Nephron progenitor cell (in vitro differentiated cells): Measurements from ENCODE around the gene USP8.
A peak's percentile ranks its signal among the peaks of the same experiment; 100 is the strongest.
"Not testable (repeated sequence)": the region's sequence is repeated elsewhere in the genome, so short reads cannot be mapped to it uniquely, and the experiment has no call there.

Source experiments
- DNase-seq: peaks from one replicate; pipeline ENCODE4 v3.0.0; 2021
- H3K27ac Mint-ChIP-seq: 2 replicates; pipeline ENCODE4 v1.8.0; 2021; ENCODE audit warnings: mild to moderate bottlenecking, moderate library complexity, mixed read lengths
- H3K27me3 Mint-ChIP-seq: 2 replicates; pipeline ENCODE4 v1.8.0; 2021; ENCODE audit warnings: mild to moderate bottlenecking, low read depth, mixed read lengths; ENCODE audit not compliant: poor library complexity
- H3K36me3 Mint-ChIP-seq: 2 replicates; pipeline ENCODE4 v1.8.0; 2021; ENCODE audit warnings: low read depth, mixed read lengths
- H3K4me1 Mint-ChIP-seq: 2 replicates; pipeline ENCODE4 v1.8.0; 2021; ENCODE audit warnings: mixed read lengths
- H3K4me3 Mint-ChIP-seq: 2 replicates; pipeline ENCODE4 v1.8.0; 2021; ENCODE audit warnings: mild to moderate bottlenecking, moderate library complexity, mixed read lengths
- H3K9me3 Mint-ChIP-seq: 2 replicates; pipeline ENCODE4 v1.8.0; 2021; ENCODE audit warnings: mild to moderate bottlenecking, moderate library complexity, mixed read lengths
- TF ChIP-seq, protein P1 (sequence below): fragments of 200-600 bp; sonication (generic); IDR thresholded peaks from 2 replicates; pipeline ENCODE4 v1.5.0; 2021; ENCODE audit warnings: antibody characterized with exemption

USP8 gene

DNA sequence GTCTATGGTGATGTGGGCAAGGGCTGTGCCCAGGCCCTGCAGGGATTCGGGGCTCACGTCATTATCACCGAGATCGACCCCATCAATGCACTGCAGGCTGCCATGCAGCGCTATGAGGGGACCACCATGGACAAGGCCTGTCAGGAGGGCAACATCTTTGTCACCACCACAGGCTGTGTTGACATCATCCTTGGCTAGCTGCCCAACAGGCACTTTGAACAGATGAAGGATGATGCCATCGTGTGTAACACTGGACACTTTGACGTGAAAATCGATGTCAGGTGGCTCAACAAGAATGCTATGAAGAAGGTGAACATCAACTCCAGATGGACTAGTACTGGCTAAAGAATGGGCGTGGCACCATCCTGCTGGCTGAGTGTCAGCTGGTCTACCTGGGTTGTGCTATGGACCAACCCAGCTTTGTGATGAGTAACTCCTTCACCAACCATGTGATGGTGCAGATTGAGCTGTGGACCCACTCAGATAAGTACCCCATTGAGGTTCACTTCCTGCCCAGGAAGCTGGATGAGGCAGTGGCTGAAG, 6.1 kb upstream of the USP8 start:
- Mint-ChIP-seq H3K27ac (no peak overlapping the region), H3K4me3 (no peak overlapping the region), H3K4me1 (no peaks in the 10 kb centered on the region), H3K27me3 (peaks cover 6% of the 10 kb centered on the region), H3K36me3 (no peaks in the 10 kb centered on the region), H3K9me3 (no peaks in the 10 kb centered on the region)
- TF ChIP-seq, protein P1, sequence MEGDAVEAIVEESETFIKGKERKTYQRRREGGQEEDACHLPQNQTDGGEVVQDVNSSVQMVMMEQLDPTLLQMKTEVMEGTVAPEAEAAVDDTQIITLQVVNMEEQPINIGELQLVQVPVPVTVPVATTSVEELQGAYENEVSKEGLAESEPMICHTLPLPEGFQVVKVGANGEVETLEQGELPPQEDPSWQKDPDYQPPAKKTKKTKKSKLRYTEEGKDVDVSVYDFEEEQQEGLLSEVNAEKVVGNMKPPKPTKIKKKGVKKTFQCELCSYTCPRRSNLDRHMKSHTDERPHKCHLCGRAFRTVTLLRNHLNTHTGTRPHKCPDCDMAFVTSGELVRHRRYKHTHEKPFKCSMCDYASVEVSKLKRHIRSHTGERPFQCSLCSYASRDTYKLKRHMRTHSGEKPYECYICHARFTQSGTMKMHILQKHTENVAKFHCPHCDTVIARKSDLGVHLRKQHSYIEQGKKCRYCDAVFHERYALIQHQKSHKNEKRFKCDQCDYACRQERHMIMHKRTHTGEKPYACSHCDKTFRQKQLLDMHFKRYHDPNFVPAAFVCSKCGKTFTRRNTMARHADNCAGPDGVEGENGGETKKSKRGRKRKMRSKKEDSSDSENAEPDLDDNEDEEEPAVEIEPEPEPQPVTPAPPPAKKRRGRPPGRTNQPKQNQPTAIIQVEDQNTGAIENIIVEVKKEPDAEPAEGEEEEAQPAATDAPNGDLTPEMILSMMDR: no peak
- DNase-seq: no peak

- H3K4me1 Mint-ChIP-seq: peaks cover 15% of the 10 kb centered on the region
- H3K27ac Mint-ChIP-seq: no peak overlapping the region
- TF ChIP-seq, protein P1: no peak
- no peaks in the 10 kb centered on the region for H3K9me3 Mint-ChIP-seq
- DNase-seq: no peak
- peaks cover 3% of the 10 kb centered on the region for H3K27me3 Mint-ChIP-seq
- peak overlapping the region; percentile 94 for H3K4me3 Mint-ChIP-seq
- peaks cover 4% of the 10 kb centered on the region for H3K36me3 Mint-ChIP-seq
These were observed 1.0 kb downstream of the USP8 start for GRCh38 chr15:50425219-50425618.

DNA sequence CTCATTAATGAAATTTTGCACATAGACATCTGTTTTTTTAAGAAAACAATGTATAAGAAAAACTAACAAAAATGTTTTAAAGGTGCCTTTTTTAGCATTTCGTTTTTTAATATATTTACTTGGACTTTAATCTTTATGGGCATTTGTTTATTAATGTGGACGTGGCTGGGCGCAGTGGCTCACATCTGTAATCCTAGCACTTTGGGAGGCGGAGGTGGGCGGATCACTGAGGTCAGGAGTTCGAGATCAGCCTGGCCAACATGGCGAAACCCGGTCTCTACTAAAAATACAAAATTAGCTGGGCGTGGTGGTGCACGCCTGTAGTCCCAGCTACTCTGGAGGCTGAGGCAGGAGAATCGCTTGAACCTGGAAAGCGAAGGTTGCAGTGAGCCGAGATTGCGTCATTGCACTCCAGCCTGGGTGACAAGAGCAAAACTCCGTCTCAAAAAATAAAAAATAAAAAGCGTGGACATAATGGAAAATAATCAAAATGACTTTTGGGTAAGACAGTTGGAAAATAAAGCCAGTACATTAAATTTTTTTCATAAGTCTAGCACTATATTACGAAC, 1.6 kb downstream of the USP8 start:
- peaks cover 15% of the 10 kb centered on the region for H3K4me1 Mint-ChIP-seq
- H3K4me3 Mint-ChIP-seq: peak overlapping the region; percentile 94
- not testable (repeated sequence) for DNase-seq, H3K27ac Mint-ChIP-seq, H3K9me3 Mint-ChIP-seq, H3K36me3 Mint-ChIP-seq, H3K27me3 Mint-ChIP-seq

GRCh38 chr15:50426428-50426827, 2.2 kb downstream of the USP8 start:
- Mint-ChIP-seq H3K4me1 (peaks cover 15% of the 10 kb centered on the region), H3K4me3 (peak overlapping the region; percentile 71), H3K27me3 (peaks cover 2% of the 10 kb centered on the region), H3K9me3 (no peaks in the 10 kb centered on the region), H3K27ac (no peak overlapping the region), H3K36me3 (peaks cover 4% of the 10 kb centered on the region)
- no peak for DNase-seq
- TF ChIP-seq, protein P1: no peak

- Mint-ChIP-seq H3K4me3 (no peak overlapping the region), H3K27me3 (peaks cover 2% of the 10 kb centered on the region), H3K4me1 (peaks cover 10% of the 10 kb centered on the region), H3K27ac (no peak overlapping the region), H3K9me3 (no peaks in the 10 kb centered on the region), H3K36me3 (peaks cover 32% of the 10 kb centered on the region)
- TF ChIP-seq, protein P1: no peak
- DNase-seq: no peak
These were observed 7.0 kb downstream of the USP8 start for GRCh38 chr15:50431204-50431603.

GRCh38 chr15:50432230-50432629, 8.0 kb downstream of the USP8 start:
- Mint-ChIP-seq H3K36me3 (peaks cover 33% of the 10 kb centered on the region), H3K4me3 (no peak overlapping the region), H3K27me3 (peaks cover 2% of the 10 kb centered on the region), H3K27ac (no peak overlapping the region), H3K4me1 (peaks cover 6% of the 10 kb centered on the region), H3K9me3 (no peaks in the 10 kb centered on the region)
- DNase-seq: no peak
- TF ChIP-seq, protein P1: no peak
